IMR-90 (cell line): ENCODE measurements around the gene COLEC12. TPM values are rescaled to one million over a fixed set of nuclear protein-coding genes. Genes with fewer than 3 reads are reported as not detected.

Experiments
- ATAC-seq: fragments of 200-7000 bp; cut with Tn5 transposase; 2 replicates; pipeline ENCODE4 v1.9.1; 2020; ENCODE audit warnings: low read depth, mild to moderate bottlenecking, moderate library complexity
- BruUV-seq: library from RNA; stranded (reverse); fragments of 400-500 nt; replicated peaks from 2 replicates; lab custom pipeline; 2021; lab: Mats Ljungman, UMichigan
- CTCF ChIA-PET: fragments of 300-600 bp; formaldehyde crosslinking; extraction: SDS; loops from one replicate; lab custom pipeline; 2021; ENCODE audit warnings: antibody characterized with exemption; lab: Yijun Ruan, JAX
- POLR2A ChIA-PET: fragments of 300-600 bp; sonication (Branson Sonifier 250); formaldehyde crosslinking; loops from one replicate; lab custom pipeline; 2022; ENCODE audit warnings: antibody characterized with exemption; ENCODE audit not compliant: unreplicated experiment; lab: Charles Lee
- DNase-seq: peaks from one replicate; pipeline ENCODE4 v3.0.0; 2013
- H2AFZ ChIP-seq: replicated peaks from 2 replicates; pipeline ENCODE3; 2013; ENCODE audit warnings: low read length, mild to moderate bottlenecking; ENCODE audit not compliant: poor library complexity
- H2AK5ac ChIP-seq: 2 replicates; pipeline ENCODE4 v1.6.1; 2013; ENCODE audit warnings: low read depth, low read length, inconsistent platforms
- H2AK9ac ChIP-seq: replicated peaks from 2 replicates; pipeline ENCODE3; 2013; ENCODE audit warnings: mild to moderate bottlenecking, low read depth, low read length, moderate library complexity; ENCODE audit not compliant: poor library complexity
- H2BK120ac ChIP-seq: 2 replicates; pipeline ENCODE4 v1.6.1; 2013; ENCODE audit warnings: low read depth, low read length, inconsistent platforms
- H2BK15ac ChIP-seq: 3 replicates; pipeline ENCODE4 v1.6.1; 2013; ENCODE audit warnings: low read depth, low read length, inconsistent platforms
- H2BK20ac ChIP-seq: 2 replicates; pipeline ENCODE4 v1.6.1; 2013; ENCODE audit warnings: low read depth, mild to moderate bottlenecking, inconsistent platforms, low read length, moderate library complexity
- H2BK5ac ChIP-seq: 2 replicates; pipeline ENCODE4 v1.6.1; 2013; ENCODE audit warnings: mild to moderate bottlenecking, low read depth, low read length, inconsistent platforms; ENCODE audit not compliant: poor library complexity, severe bottlenecking
- H3K14ac ChIP-seq: replicated peaks from 2 replicates; pipeline ENCODE4 v1.6.1; 2013; ENCODE audit warnings: low read depth, low read length, inconsistent platforms
- H3K18ac ChIP-seq: 2 replicates; pipeline ENCODE4 v1.6.1; 2013; ENCODE audit warnings: low read depth, low read length, control low read depth
- H3K23ac ChIP-seq: 2 replicates; pipeline ENCODE4 v1.6.1; 2013; ENCODE audit warnings: low read depth, low read length, inconsistent platforms
- H3K27ac ChIP-seq: 2 replicates; pipeline ENCODE4 v1.5.1; 2013; ENCODE audit warnings: mild to moderate bottlenecking, control low read depth, low read length; ENCODE audit not compliant: insufficient read depth
- H3K27me3 ChIP-seq: 2 replicates; pipeline ENCODE4 v1.6.1; 2013; ENCODE audit warnings: low read length; ENCODE audit not compliant: control insufficient read depth, insufficient read depth
- H3K36me3 ChIP-seq: 2 replicates; pipeline ENCODE4 v1.6.1; 2013; ENCODE audit warnings: low read length, mixed read lengths; ENCODE audit not compliant: control insufficient read depth, insufficient read depth
- H3K4ac ChIP-seq: 2 replicates; pipeline ENCODE4 v1.6.1; 2013; ENCODE audit warnings: low read depth, low read length, inconsistent platforms
- H3K4me1 ChIP-seq: 2 replicates; pipeline ENCODE4 v1.6.1; 2013; ENCODE audit warnings: low read length, mixed read lengths; ENCODE audit not compliant: control insufficient read depth, insufficient read depth
- H3K4me2 ChIP-seq: 2 replicates; pipeline ENCODE4 v1.6.1; 2013; ENCODE audit warnings: low read depth, mild to moderate bottlenecking, control low read depth, low read length, moderate library complexity
- H3K4me3 ChIP-seq: 2 replicates; pipeline ENCODE4 v1.5.1; 2013; ENCODE audit warnings: low read depth, mild to moderate bottlenecking, control low read depth, low read length, moderate library complexity; ENCODE audit not compliant: insufficient read depth
- H3K56ac ChIP-seq: 2 replicates; pipeline ENCODE4 v1.6.1; 2013; ENCODE audit warnings: low read length, inconsistent platforms; ENCODE audit not compliant: insufficient read depth; ENCODE audit errors: extremely low read depth
- H3K79me1 ChIP-seq, 2 experiments: 2 replicates each; pipeline ENCODE4 v1.6.1; 2013; ENCODE audit warnings: low read length in 2 of 2, inconsistent platforms in 1 of 2, low read depth in 1 of 2
- H3K9ac ChIP-seq: 2 replicates; pipeline ENCODE4 v1.6.1; 2013; ENCODE audit warnings: low read depth, low read length, control low read depth
- H3K9me1 ChIP-seq: 2 replicates; pipeline ENCODE4 v1.6.1; 2013; ENCODE audit warnings: low read length, inconsistent platforms; ENCODE audit not compliant: insufficient read depth
- H3K9me3 ChIP-seq: 2 replicates; pipeline ENCODE4 v1.6.1; 2013; ENCODE audit warnings: low read length; ENCODE audit not compliant: control insufficient read depth, insufficient read depth
- H4K20me1 ChIP-seq: 2 replicates; pipeline ENCODE4 v1.6.1; 2013; ENCODE audit warnings: low read length, inconsistent platforms; ENCODE audit not compliant: insufficient read depth
- H4K5ac ChIP-seq: 2 replicates; pipeline ENCODE4 v1.6.1; 2013; ENCODE audit warnings: mild to moderate bottlenecking, low read depth, low read length, control low read depth
- H4K8ac ChIP-seq, 2 experiments: 2 replicates each; pipeline ENCODE4 v1.6.1; 2013; ENCODE audit warnings: low read depth in 2 of 2, low read length in 2 of 2, control low read depth in 1 of 2, inconsistent platforms in 1 of 2
- H4K91ac ChIP-seq: 2 replicates; pipeline ENCODE4 v1.6.1; 2013; ENCODE audit warnings: low read depth, low read length, inconsistent platforms; ENCODE audit not compliant: insufficient read depth
- BHLHE40 ChIP-seq: fragments of 150-350 bp; IDR thresholded peaks from 2 replicates; pipeline ENCODE4 v1.6.1; 2016; ENCODE audit warnings: mild to moderate bottlenecking, low read depth, low read length
- CEBPB ChIP-seq: IDR thresholded peaks from 2 replicates; pipeline ENCODE4 v1.6.1; 2012; ENCODE audit warnings: low read depth, low read length, improper control_type of control experiment
- CHD1 ChIP-seq: IDR thresholded peaks from 2 replicates; pipeline ENCODE4 v1.6.1; 2012; ENCODE audit warnings: low read depth, low read length, improper control_type of control experiment
- CTCF ChIP-seq: conservative IDR thresholded peaks from 2 replicates; pipeline ENCODE4 v1.5.1; 2012; ENCODE audit warnings: mild to moderate bottlenecking, low read depth, low read length, improper control_type of control experiment
- FOS ChIP-seq: fragments of 150-350 bp; IDR thresholded peaks from 2 replicates; pipeline ENCODE4 v1.6.1; 2016; ENCODE audit warnings: low read depth, low read length
- MAFK ChIP-seq: IDR thresholded peaks from 2 replicates; pipeline ENCODE4 v1.6.1; 2012; ENCODE audit warnings: low read depth, low read length, improper control_type of control experiment
- MXI1 ChIP-seq: IDR thresholded peaks from 2 replicates; pipeline ENCODE4 v1.6.1; 2012; ENCODE audit warnings: low read depth, mild to moderate bottlenecking, low read length, moderate library complexity, borderline replicate concordance
- POLR2A ChIP-seq: IDR thresholded peaks from 2 replicates; pipeline ENCODE4 v1.6.1; 2012; ENCODE audit warnings: mild to moderate bottlenecking, low read depth, low read length
- RAD21 ChIP-seq: IDR thresholded peaks from 2 replicates; pipeline ENCODE4 v1.6.1; 2012; ENCODE audit warnings: low read length, improper control_type of control experiment
- RCOR1 ChIP-seq: IDR thresholded peaks from 2 replicates; pipeline ENCODE4 v1.6.1; 2012; ENCODE audit warnings: mild to moderate bottlenecking, low read length, improper control_type of control experiment; ENCODE audit not compliant: insufficient replicate concordance
- RFX5 ChIP-seq: IDR thresholded peaks from 2 replicates; pipeline ENCODE4 v1.8.0; 2012; ENCODE audit warnings: low read depth, mild to moderate bottlenecking, low read length, moderate library complexity
- SMC3 ChIP-seq: fragments of 150-350 bp; IDR thresholded peaks from 2 replicates; pipeline ENCODE4 v1.6.1; 2016; ENCODE audit warnings: low read depth, mild to moderate bottlenecking, antibody characterized with exemption, low read length, moderate library complexity
- USF2 ChIP-seq: fragments of 150-350 bp; IDR thresholded peaks from 2 replicates; pipeline ENCODE4 v1.6.1; 2017; ENCODE audit warnings: mild to moderate bottlenecking, antibody characterized with exemption, low read length, low read depth
- WGBS, 2 experiments: methylation state at CpG; one replicate each; pipeline versions ENCODE4 v1.1.5 to v1.1.7; 2013; ENCODE audit warnings: missing lambda C conversion rate in 2 of 2; ENCODE audit not compliant: insufficient read length in 1 of 2; ENCODE audit errors: extremely low coverage in 2 of 2; 5-methylcytosine and 5-hydroxymethylcytosine counted together
- dilution Hi-C: fragments of 300-500 bp; cut with HindIII; formaldehyde crosslinking; loops from one replicate; pipeline ENCODE4 v1.14.3; 2018; ENCODE audit warnings: low sequenced_read_pairs; ENCODE audit not compliant: unreplicated experiment
- in situ Hi-C: fragments of 300-500 bp; cut with MboI; formaldehyde crosslinking; loops from 3 replicates; pipeline ENCODE4 v1.14.3; 2019; ENCODE audit warnings: low sequenced_read_pairs, inconsistent platforms, mixed read lengths
- intact Hi-C: fragments of 100-400 bp; cut with micrococcal nuclease; formaldehyde crosslinking; loops from 2 replicates; pipeline ENCODE4 v1.10.0; 2022
- polyA plus RNA-seq, 3 experiments: library from polyadenylated mRNA; depleted of rRNA; stranded (reverse); fragments of >200 nt; gene quantifications; 2 replicates each; pipeline ENCODE4 v1.2.3, GENCODE V29; 2012; ENCODE audit warnings: low replicate concordance in 1 of 3
- total RNA-seq: library from RNA; depleted of rRNA; stranded (reverse); fragments of >200 nt; gene quantifications from 2 replicates; pipeline ENCODE4 v1.2.3, GENCODE V29; 2012

Gene COLEC12
- total and polyA plus RNA-seq, 2 of the 4 experiments (the other 2 are of a cell fraction) = 1.0 to 2.3 TPM

- no peak overlapping the region for H3K9ac ChIP-seq
- H3K27me3 ChIP-seq = peaks cover 46% of the 10 kb centered on the region
- H3K27ac ChIP-seq = no peak overlapping the region
- no peak overlapping the region for H2BK15ac ChIP-seq
- DNase-seq = peak; percentile 29
- CTCF ChIA-PET = interaction anchor here (0.9 to 1.5 kb wide), 3 partner anchors 211 to 331 kb away, joined by 3 to 4 read pairs (median 3); no protein-coding TSS in a partner anchor
- H4K8ac ChIP-seq = no peak overlapping the region
- in situ Hi-C loops (no loop called here), dilution Hi-C loops (no loop called here), intact Hi-C loops (no loop called here)
- H2BK20ac ChIP-seq = no peak overlapping the region
- no peak overlapping the region for H3K14ac ChIP-seq
- no peak overlapping the region for H2AFZ ChIP-seq
- no peak overlapping the region for H3K18ac ChIP-seq
- no peak overlapping the region for H3K23ac ChIP-seq
- H3K9me1 ChIP-seq = no peaks in the 10 kb centered on the region
- BruUV-seq = no TSS peak
- no CpG with 5 or more reads among the region's 4 CpGs for WGBS, 2 experiments
- TF ChIP-seq FOS (no peak), BHLHE40 (no peak), RFX5 (no peak), MXI1 (no peak), RCOR1 (no peak), CHD1 (no peak), USF2 (no peak), CEBPB (no peak), MAFK (no peak), CTCF (no peak; the same call in 1 of the 2 replicates), RAD21 (peak; percentile 45), SMC3 (peak; percentile 27), POLR2A (no peak)
- no peaks in the 10 kb centered on the region for H3K9me3 ChIP-seq
- H4K20me1 ChIP-seq = no peaks in the 10 kb centered on the region
- no peak overlapping the region for H2BK120ac ChIP-seq
- no peak overlapping the region for H2AK9ac ChIP-seq
- no peaks in the 10 kb centered on the region for H3K79me1 ChIP-seq
- no peak overlapping the region for H4K5ac ChIP-seq
- POLR2A ChIA-PET = no interaction called here
- H4K91ac ChIP-seq = no peak overlapping the region
- H3K36me3 ChIP-seq = no peaks in the 10 kb centered on the region
- H3K4me2 ChIP-seq = no peak overlapping the region
- H3K4me3 ChIP-seq = no peak overlapping the region
- H2BK5ac ChIP-seq = no peak overlapping the region
- no peak overlapping the region for H2AK5ac ChIP-seq
- no peak overlapping the region for H3K4ac ChIP-seq
- no peaks in the 10 kb centered on the region for H3K4me1 ChIP-seq
- ATAC-seq = no peak
- no peak overlapping the region for H3K56ac ChIP-seq
Measured at GRCh38 chr18:293536-293935, 207.0 kb downstream of the COLEC12 start.
